Measurements from ENCODE around the gene EPO.

DNA sequence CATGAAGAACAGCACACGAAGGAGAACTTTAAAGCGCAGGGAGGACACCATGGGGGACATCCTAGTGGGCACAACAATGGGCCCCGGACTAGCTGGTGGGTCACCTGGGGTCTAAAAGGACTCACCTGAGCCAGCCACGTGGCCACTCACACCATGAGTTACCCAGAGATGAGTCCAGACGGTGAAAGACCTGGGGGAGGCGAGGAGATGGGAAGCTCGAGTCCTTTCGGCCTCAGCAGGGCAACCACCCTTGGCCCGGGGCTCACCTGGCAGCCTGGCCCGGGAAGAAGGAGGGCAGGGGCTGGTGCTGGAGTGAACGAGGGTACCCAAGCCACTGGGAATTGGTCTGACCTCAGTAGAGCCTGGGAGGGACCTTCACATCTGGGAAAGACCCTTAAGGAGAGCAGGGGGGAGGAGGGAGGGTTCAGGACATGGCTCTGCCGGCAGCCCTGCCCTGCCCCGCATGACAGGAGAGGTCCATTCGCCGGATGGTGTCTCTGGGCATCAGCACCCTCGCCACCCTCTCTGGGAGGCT, 31.9 kb upstream of the EPO start:
- TF ChIP-seq, protein P1, sequence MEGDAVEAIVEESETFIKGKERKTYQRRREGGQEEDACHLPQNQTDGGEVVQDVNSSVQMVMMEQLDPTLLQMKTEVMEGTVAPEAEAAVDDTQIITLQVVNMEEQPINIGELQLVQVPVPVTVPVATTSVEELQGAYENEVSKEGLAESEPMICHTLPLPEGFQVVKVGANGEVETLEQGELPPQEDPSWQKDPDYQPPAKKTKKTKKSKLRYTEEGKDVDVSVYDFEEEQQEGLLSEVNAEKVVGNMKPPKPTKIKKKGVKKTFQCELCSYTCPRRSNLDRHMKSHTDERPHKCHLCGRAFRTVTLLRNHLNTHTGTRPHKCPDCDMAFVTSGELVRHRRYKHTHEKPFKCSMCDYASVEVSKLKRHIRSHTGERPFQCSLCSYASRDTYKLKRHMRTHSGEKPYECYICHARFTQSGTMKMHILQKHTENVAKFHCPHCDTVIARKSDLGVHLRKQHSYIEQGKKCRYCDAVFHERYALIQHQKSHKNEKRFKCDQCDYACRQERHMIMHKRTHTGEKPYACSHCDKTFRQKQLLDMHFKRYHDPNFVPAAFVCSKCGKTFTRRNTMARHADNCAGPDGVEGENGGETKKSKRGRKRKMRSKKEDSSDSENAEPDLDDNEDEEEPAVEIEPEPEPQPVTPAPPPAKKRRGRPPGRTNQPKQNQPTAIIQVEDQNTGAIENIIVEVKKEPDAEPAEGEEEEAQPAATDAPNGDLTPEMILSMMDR (IDR thresholded peaks at IDR 0.05; ENCODE audit: borderline replicate concordance, extremely low read depth, low read length, poor library complexity, severe bottlenecking): no peak
- no peak for TF ChIP-seq EZH2 (IDR thresholded peaks at IDR 0.05; ENCODE audit: borderline replicate concordance, low read depth, low read length, severe bottlenecking)
